Mucosa of descending colon (tissue), 3 donors: ENCODE measurements around the gene CFAP68. TPM values are rescaled to one million over a fixed set of nuclear protein-coding genes. Genes with fewer than 3 reads are reported as not detected.

Source experiments
- ATAC-seq: fragments of 200-7000 bp; cut with Tn5 transposase; one replicate; pipeline ENCODE4 v1.9.1; 2020; ENCODE audit warnings: mild to moderate bottlenecking, moderate library complexity
- DNase-seq, 3 donors: peaks; one replicate each; pipeline ENCODE4 v3.0.0-alpha.2; 2020
- H3K36me3 ChIP-seq: fragments of 200-600 bp; one replicate; pipeline ENCODE4 v1.8.0; 2021; ENCODE audit warnings: low read depth, mild to moderate bottlenecking
- H3K4me1 ChIP-seq: fragments of 200-600 bp; one replicate; pipeline ENCODE4 v1.8.0; 2021; ENCODE audit warnings: low read depth, mild to moderate bottlenecking
- H3K4me3 ChIP-seq: fragments of 200-600 bp; one replicate; pipeline ENCODE4 v1.8.0; 2021; ENCODE audit warnings: mild to moderate bottlenecking
- H3K9me3 ChIP-seq: fragments of 200-600 bp; one replicate; pipeline ENCODE4 v1.8.0; 2021; ENCODE audit warnings: mild to moderate bottlenecking
- CTCF ChIP-seq: fragments of 200-600 bp; IDR thresholded peaks from one replicate; pipeline ENCODE4 v1.8.0; 2022; ENCODE audit warnings: antibody characterized with exemption, mild to moderate bottlenecking
- intact Hi-C, 2 donors: fragments of 100-400 bp; cut with DNase I in 1 of 2; cut with micrococcal nuclease in 1 of 2; formaldehyde crosslinking; loops; one replicate each; pipeline versions ENCODE4 v1.11.0 to v1.11.1; 2022; cut with DNase I, micrococcal nuclease
- total RNA-seq, 3 donors: library from RNA; stranded (reverse); fragmentation: NEBNext Ultra II Directional in 2 of 3; extraction: Animal tissue kit (Norgen Biotek cat#: 25700) in 2 of 3; gene quantifications; one replicate each; pipeline versions ENCODE4 v1.2.1 to v1.2.4, GENCODE V29; 2021 to 2023
- donor health status: DM: no; HTN: no; CAD: no; lungs with moderate emphysema.
- donor health status: DM: no; HTN: no; CAD: no.
- donor health status: DM: no; HTN: yes; CAD: no.

The CFAP68 gene
- total RNA-seq, 3 donors from 2014 or later, result 12.2 to 26.4 (median 19.1) TPM

- TF ChIP-seq CTCF, result no peak
- Histone ChIP-seq H3K9me3 (no peaks in the 10 kb centered on the region), H3K4me1 (peaks cover 6% of the 10 kb centered on the region), H3K36me3 (no peaks in the 10 kb centered on the region), H3K4me3 (no peak within 1 kb of the TSS)
- intact Hi-C loops, result no loop called here
- peak; percentile 78 to 84 (median 82) for DNase-seq
- ATAC-seq, result peak; percentile 96
Measured at GRCh38 chr11:111918390-111919256, 39.3 kb downstream of the CFAP68 start, which contains the start of gene C11orf52. Gene C11orf52 (plus strand): TSS chr11:111918913. CDS start chr11:111918973, 60 bp downstream.

- Histone ChIP-seq H3K4me3 (no peak overlapping the region), H3K4me1 (peaks cover 11% of the 10 kb centered on the region), H3K36me3 (no peaks in the 10 kb centered on the region), H3K9me3 (no peaks in the 10 kb centered on the region)
- intact Hi-C loops, result no loop called here
- TF ChIP-seq CTCF, result no peak
- DNase-seq, result no peak
- no peak for ATAC-seq
Measured at GRCh38 chr11:111920908-111921307, 41.6 kb downstream of the CFAP68 start.

GRCh38 chr11:111921541-111922230, 42.3 kb downstream of the CFAP68 start:
- Histone ChIP-seq H3K9me3 (no peaks in the 10 kb centered on the region), H3K36me3 (no peaks in the 10 kb centered on the region), H3K4me1 (peaks cover 16% of the 10 kb centered on the region), H3K4me3 (no peak overlapping the region)
- ATAC-seq, result no peak
- no peak for TF ChIP-seq CTCF
- no peak for DNase-seq
- intact Hi-C loops, result no loop called here

GRCh38 chr11:111922803-111923202, 43.5 kb downstream of the CFAP68 start:
- ATAC-seq (no peak), DNase-seq (peak in 1 of 3 donors; percentile 67)
- Histone ChIP-seq H3K9me3 (no peaks in the 10 kb centered on the region), H3K4me3 (no peak overlapping the region), H3K4me1 (peaks cover 22% of the 10 kb centered on the region), H3K36me3 (no peaks in the 10 kb centered on the region)
- intact Hi-C loops, result no loop called here
- TF ChIP-seq CTCF, result no peak

GRCh38 chr11:111923351-111923788, 44.0 kb downstream of the CFAP68 start:
- DNase-seq (no peak), ATAC-seq (no peak)
- intact Hi-C loops, result no loop called here
- TF ChIP-seq CTCF, result no peak
- H3K9me3 ChIP-seq, result no peaks in the 10 kb centered on the region
- no peak overlapping the region for H3K4me3 ChIP-seq
- no peaks in the 10 kb centered on the region for H3K36me3 ChIP-seq
- H3K4me1 ChIP-seq, result peaks cover 19% of the 10 kb centered on the region
